WTC11 (cell line): ENCODE results near the gene GPR61. TPM values are rescaled to one million over a fixed set of nuclear protein-coding genes. Genes with fewer than 3 reads are reported as not detected.

Experiments
- ATAC-seq: fragments of 200-7000 bp; cut with Tn5 transposase; 2 replicates; pipeline ENCODE4 v1.10.0; 2021; ENCODE audit warnings: mild to moderate bottlenecking, moderate library complexity
- CTCF ChIA-PET: fragments of 300-600 bp; sonication (Branson Sonifier 250); formaldehyde crosslinking; loops from one replicate; lab custom pipeline; 2021; ENCODE audit warnings: antibody characterized with exemption; lab: Charles Lee
- POLR2A ChIA-PET: fragments of 350-600 bp; sonication (Branson Sonifier 250); formaldehyde crosslinking; loops from one replicate; lab custom pipeline; 2021; ENCODE audit warnings: antibody characterized with exemption; lab: Charles Lee
- DNase-seq: peaks from one replicate; pipeline ENCODE4 v3.0.0; 2021; ENCODE audit warnings: low spot score
- H3K27ac Mint-ChIP-seq: 2 replicates; pipeline ENCODE4 v1.8.0; 2021; ENCODE audit warnings: mixed read lengths
- H3K27me3 Mint-ChIP-seq: 2 replicates; pipeline ENCODE4 v1.8.0; 2021; ENCODE audit warnings: low read depth, mild to moderate bottlenecking, moderate library complexity, mixed read lengths
- H3K36me3 Mint-ChIP-seq: 2 replicates; pipeline ENCODE4 v1.8.0; 2021; ENCODE audit warnings: mixed read lengths
- H3K4me1 Mint-ChIP-seq: 2 replicates; pipeline ENCODE4 v1.8.0; 2022; ENCODE audit warnings: mixed read lengths
- H3K4me3 Mint-ChIP-seq: 2 replicates; pipeline ENCODE4 v1.8.0; 2021; ENCODE audit warnings: mild to moderate bottlenecking, moderate library complexity, mixed read lengths
- H3K9me3 Mint-ChIP-seq: 2 replicates; pipeline ENCODE4 v1.8.0; 2021; ENCODE audit warnings: mixed read lengths
- AFF4 ChIP-seq: sonication (generic); formaldehyde crosslinking; IDR thresholded peaks from 2 replicates; pipeline ENCODE4 v1.8.1; 2023; ENCODE audit warnings: mild to moderate bottlenecking, missing genetic modification reagents, borderline replicate concordance
- GRHL2 ChIP-seq: fragments of 250-450 bp; sonication (Bioruptor Pico); IDR thresholded peaks from 2 replicates; pipeline ENCODE4 v1.8.0; 2022; ENCODE audit warnings: mild to moderate bottlenecking, moderate library complexity; ENCODE audit not compliant: insufficient replicate concordance, severe bottlenecking
- JAZF1 ChIP-seq: fragments of 250-450 bp; sonication (Bioruptor Pico); IDR thresholded peaks from 2 replicates; pipeline ENCODE4 v1.9.0; 2021; ENCODE audit warnings: moderate library complexity, mild to moderate bottlenecking, inconsistent platforms
- KAT7 ChIP-seq: sonication (generic); formaldehyde crosslinking; IDR thresholded peaks from 2 replicates; pipeline ENCODE4 v1.8.1; 2023; ENCODE audit warnings: missing genetic modification reagents, mild to moderate bottlenecking, borderline replicate concordance
- MAX ChIP-seq: sonication (generic); formaldehyde crosslinking; IDR thresholded peaks from 2 replicates; pipeline ENCODE4 v1.8.0; 2022; ENCODE audit warnings: mild to moderate bottlenecking, missing genetic modification reagents
- MLX ChIP-seq: sonication (generic); formaldehyde crosslinking; IDR thresholded peaks from 2 replicates; pipeline ENCODE4 v1.8.1; 2023; ENCODE audit warnings: mild to moderate bottlenecking, missing genetic modification reagents, moderate library complexity
- MXD4 ChIP-seq: fragments of 250-450 bp; sonication (Bioruptor Pico); IDR thresholded peaks from 2 replicates; pipeline ENCODE4 v1.8.0; 2021; ENCODE audit warnings: mild to moderate bottlenecking, moderate library complexity, borderline replicate concordance
- SMAD3 ChIP-seq: sonication (generic); formaldehyde crosslinking; IDR thresholded peaks from 2 replicates; pipeline ENCODE4 v1.8.0; 2022; ENCODE audit warnings: missing genetic modification reagents, mild to moderate bottlenecking, borderline replicate concordance
- total RNA-seq: library from RNA; stranded (reverse); gene quantifications from 3 replicates; pipeline ENCODE4 v1.2.3, GENCODE V29; 2021
- TF ChIP-seq, protein P1 (sequence below): fragments of 250-450 bp; sonication (Bioruptor Pico); IDR thresholded peaks from 2 replicates; pipeline ENCODE4 v1.9.0; 2021; ENCODE audit warnings: mild to moderate bottlenecking
- TF ChIP-seq, protein P2 (sequence below): fragments of 250-450 bp; sonication (Bioruptor Pico); IDR thresholded peaks from 2 replicates; pipeline ENCODE4 v1.9.0; 2021; ENCODE audit warnings: mild to moderate bottlenecking, borderline replicate concordance

Gene GPR61
- total RNA-seq, 1 experiment from 2014 or later: 0.42 TPM

DNA sequence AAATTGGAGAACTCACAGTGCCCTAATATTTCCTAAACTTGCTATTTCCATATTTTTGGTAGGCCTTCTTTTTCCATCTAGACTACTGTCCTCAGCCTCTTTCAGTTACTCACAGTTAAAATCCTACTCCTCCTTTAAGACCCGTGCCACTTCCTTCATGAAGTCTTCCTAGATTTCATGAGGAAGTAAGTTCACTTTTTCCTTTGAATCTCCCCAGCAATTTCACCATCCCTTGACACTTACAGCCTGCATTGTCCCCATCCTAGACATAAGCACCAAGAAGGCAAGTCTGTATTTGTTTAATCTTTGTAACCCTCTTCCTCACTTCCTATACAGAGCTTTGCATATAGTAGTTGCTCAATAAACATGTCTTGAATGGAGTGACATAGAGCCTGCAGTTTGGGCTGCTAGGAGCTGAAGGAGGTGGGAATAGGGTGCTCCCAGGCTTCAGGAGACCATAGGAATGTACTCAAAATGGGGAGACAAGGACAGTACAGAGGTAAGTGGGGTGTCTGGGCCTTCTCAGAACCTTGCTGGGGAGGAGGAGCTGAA lies 5.3 kb upstream of the GPR61 start:
- POLR2A ChIA-PET: interaction anchor here (0.6 kb wide), 1 partner anchor 268 kb away, joined by 3 read pairs; no protein-coding TSS in a partner anchor
- Mint-ChIP-seq H3K36me3 (no peaks in the 10 kb centered on the region), H3K27me3 (peaks cover 8% of the 10 kb centered on the region), H3K9me3 (no peaks in the 10 kb centered on the region), H3K27ac (no peak overlapping the region), H3K4me3 (no peak overlapping the region), H3K4me1 (peaks cover 10% of the 10 kb centered on the region)
- TF ChIP-seq KAT7 (CRISPR knock-in tag) (no peak), AFF4 (CRISPR knock-in tag) (no peak)
- ATAC-seq (no peak), DNase-seq (no peak)
- CTCF ChIA-PET: interaction anchor here (0.6 to 16.4 kb wide), 7 partner anchors 10 to 136 kb away, joined by 3 to 740 read pairs (median 5); partner anchors contain the start of genes AMIGO1 and CYB561D1

DNA sequence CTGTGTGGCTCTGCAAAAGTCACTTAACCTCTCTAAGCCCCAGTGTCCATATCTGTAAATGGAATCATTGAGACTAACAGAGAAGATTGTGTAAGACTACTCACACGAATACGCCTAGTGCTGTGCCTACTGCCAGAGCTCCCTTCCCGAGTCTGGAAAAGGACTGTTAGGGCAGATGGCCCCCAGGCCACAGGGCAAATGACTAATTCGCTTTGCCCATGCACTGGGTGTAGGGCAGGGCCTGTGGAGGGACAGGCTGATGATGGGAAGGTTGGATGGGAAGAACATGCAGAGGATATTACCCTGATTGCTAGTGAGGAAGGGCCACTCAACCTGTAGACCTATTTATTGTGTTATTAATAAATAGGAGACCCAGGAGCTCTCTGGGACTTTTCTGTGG lies 4.2 kb upstream of the GPR61 start:
- CTCF ChIA-PET: interaction anchor here (0.8 to 16.4 kb wide), 4 partner anchors 9 to 41 kb away, joined by 4 to 740 read pairs (median 32); partner anchors contain the start of genes AMIGO1 and CYB561D1
- POLR2A ChIA-PET: no interaction called here

More for the DNA sequence above, 4.2 kb upstream of the GPR61 start:
- Mint-ChIP-seq H3K4me1 (peaks cover 9% of the 10 kb centered on the region), H3K27me3 (peaks cover 8% of the 10 kb centered on the region), H3K36me3 (no peaks in the 10 kb centered on the region), H3K4me3 (no peak overlapping the region)
- no peak for ATAC-seq
- TF ChIP-seq MLX (CRISPR knock-in tag): no peak
- no peak for TF ChIP-seq MAX (CRISPR knock-in tag)
- TF ChIP-seq MXD4: no peak
- TF ChIP-seq, protein P1, sequence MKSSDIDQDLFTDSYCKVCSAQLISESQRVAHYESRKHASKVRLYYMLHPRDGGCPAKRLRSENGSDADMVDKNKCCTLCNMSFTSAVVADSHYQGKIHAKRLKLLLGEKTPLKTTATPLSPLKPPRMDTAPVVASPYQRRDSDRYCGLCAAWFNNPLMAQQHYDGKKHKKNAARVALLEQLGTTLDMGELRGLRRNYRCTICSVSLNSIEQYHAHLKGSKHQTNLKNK (CRISPR knock-in tag): no peak
- TF ChIP-seq JAZF1 (CRISPR knock-in tag): no peak
- TF ChIP-seq SMAD3 (CRISPR knock-in tag): no peak
- TF ChIP-seq, protein P2, sequence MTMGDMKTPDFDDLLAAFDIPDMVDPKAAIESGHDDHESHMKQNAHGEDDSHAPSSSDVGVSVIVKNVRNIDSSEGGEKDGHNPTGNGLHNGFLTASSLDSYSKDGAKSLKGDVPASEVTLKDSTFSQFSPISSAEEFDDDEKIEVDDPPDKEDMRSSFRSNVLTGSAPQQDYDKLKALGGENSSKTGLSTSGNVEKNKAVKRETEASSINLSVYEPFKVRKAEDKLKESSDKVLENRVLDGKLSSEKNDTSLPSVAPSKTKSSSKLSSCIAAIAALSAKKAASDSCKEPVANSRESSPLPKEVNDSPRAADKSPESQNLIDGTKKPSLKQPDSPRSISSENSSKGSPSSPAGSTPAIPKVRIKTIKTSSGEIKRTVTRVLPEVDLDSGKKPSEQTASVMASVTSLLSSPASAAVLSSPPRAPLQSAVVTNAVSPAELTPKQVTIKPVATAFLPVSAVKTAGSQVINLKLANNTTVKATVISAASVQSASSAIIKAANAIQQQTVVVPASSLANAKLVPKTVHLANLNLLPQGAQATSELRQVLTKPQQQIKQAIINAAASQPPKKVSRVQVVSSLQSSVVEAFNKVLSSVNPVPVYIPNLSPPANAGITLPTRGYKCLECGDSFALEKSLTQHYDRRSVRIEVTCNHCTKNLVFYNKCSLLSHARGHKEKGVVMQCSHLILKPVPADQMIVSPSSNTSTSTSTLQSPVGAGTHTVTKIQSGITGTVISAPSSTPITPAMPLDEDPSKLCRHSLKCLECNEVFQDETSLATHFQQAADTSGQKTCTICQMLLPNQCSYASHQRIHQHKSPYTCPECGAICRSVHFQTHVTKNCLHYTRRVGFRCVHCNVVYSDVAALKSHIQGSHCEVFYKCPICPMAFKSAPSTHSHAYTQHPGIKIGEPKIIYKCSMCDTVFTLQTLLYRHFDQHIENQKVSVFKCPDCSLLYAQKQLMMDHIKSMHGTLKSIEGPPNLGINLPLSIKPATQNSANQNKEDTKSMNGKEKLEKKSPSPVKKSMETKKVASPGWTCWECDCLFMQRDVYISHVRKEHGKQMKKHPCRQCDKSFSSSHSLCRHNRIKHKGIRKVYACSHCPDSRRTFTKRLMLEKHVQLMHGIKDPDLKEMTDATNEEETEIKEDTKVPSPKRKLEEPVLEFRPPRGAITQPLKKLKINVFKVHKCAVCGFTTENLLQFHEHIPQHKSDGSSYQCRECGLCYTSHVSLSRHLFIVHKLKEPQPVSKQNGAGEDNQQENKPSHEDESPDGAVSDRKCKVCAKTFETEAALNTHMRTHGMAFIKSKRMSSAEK (CRISPR knock-in tag): no peak
- TF ChIP-seq GRHL2 (CRISPR knock-in tag): no peak
- TF ChIP-seq, all 79 proteins: peak for 0
- DNase-seq: no peak
- Mint-ChIP-seq H3K9me3 (no peaks in the 10 kb centered on the region), H3K27ac (no peak overlapping the region)
